ENCODE measurements around the gene ANKRD11. TPM values are rescaled to one million over a fixed set of nuclear protein-coding genes. Genes with fewer than 3 reads are reported as not detected.

The ANKRD11 gene
- total RNA-seq, 1 experiment from 2014 or later, result 99.4 TPM

GRCh38 chr16:89450537-89450936 is 39.8 kb downstream of the ANKRD11 start:
- Histone ChIP-seq H3K4me3 (ENCODE audit: low read depth in 2 of 2, low read length in 2 of 2) (no peak overlapping the region), H3K4me1 (ENCODE audit: control insufficient read depth, insufficient read depth, low read length) (peaks cover 45% of the 10 kb centered on the region), H3K9me3 (ENCODE audit: control insufficient read depth, insufficient read depth, low read depth, low read length) (no peaks in the 10 kb centered on the region), H3K27me3 (ENCODE audit: control insufficient read depth, insufficient read depth, low read length) (no peaks in the 10 kb centered on the region), H3K36me3 (ENCODE audit: control insufficient read depth, insufficient read depth, low read length) (no peaks in the 10 kb centered on the region), H3K27ac (ENCODE audit: low read length) (no peak overlapping the region)
- no peak for TF ChIP-seq SIN3A (IDR thresholded peaks at IDR 0.05; ENCODE audit: borderline replicate concordance, insufficient read depth, low read depth, low read length)
- no peak for TF ChIP-seq REST (IDR thresholded peaks at IDR 0.05; ENCODE audit: insufficient read depth in 1 of 2, low read depth in 2 of 2, low read length in 1 of 2)
- TF ChIP-seq TCF7L2 (IDR thresholded peaks at IDR 0.05; ENCODE audit: low read depth, low read length), result no peak
- TF ChIP-seq POLR2AphosphoS5 (IDR thresholded peaks at IDR 0.05; ENCODE audit: low read depth, low read length), result no peak
- no peak for TF ChIP-seq CTCF (IDR thresholded peaks at IDR 0.05)
- ChIA-PET POLR2A (no interaction called here), CTCF (interaction anchor here (0.6 kb wide), 1 partner anchor 51 kb away, joined by 3 read pairs; no protein-coding TSS in a partner anchor)
- in situ Hi-C loops (cut with HindIII; ENCODE audit: low pct_unique_long_range_greater_than_20kb, low sequenced_read_pairs) (no loop called here), intact Hi-C loops (cut with micrococcal nuclease; ENCODE audit: unreplicated experiment) (no loop called here)
- DNase-seq (ENCODE audit: low read depth, low spot score), result no peak
- no TSS peak for BruUV-seq (replicated peaks)
- no peak for ATAC-seq

DNA sequence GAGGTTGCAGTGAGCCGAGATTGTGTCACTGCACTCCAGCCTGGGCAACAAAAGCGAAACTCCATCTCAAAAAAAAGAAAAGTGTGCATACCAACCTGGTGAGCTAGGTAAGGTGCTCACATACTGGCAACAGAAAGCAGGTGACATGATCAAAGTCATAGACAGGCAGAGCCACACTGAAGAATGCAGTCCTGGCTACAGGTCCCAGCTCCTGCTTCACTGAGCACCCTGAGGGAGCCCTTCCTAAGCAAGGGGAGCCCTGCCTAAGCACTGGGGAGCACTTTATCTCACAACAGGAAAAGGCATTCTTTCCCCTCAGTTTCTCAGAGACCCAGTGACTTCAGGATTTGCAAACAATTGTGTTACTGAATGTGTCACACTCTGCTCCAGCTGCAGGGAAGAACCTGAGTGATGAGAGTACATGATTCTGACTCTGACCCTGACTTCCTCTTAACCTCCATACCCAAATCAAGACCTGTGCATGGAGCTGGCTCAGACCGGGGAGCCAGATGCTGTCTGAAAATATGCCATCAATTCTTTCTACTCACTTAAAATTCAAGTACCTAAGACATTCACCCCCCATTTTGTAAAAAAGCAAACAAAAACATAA is 40.5 kb downstream of the ANKRD11 start:
- Histone ChIP-seq H3K36me3 (ENCODE audit: control insufficient read depth, insufficient read depth, low read length) (no peaks in the 10 kb centered on the region), H3K27ac (ENCODE audit: low read length) (no peak overlapping the region), H3K27me3 (ENCODE audit: control insufficient read depth, insufficient read depth, low read length) (no peaks in the 10 kb centered on the region), H3K4me3 (ENCODE audit: low read depth in 2 of 2, low read length in 2 of 2) (no peak overlapping the region), H3K4me1 (ENCODE audit: control insufficient read depth, insufficient read depth, low read length) (peaks cover 50% of the 10 kb centered on the region), H3K9me3 (ENCODE audit: control insufficient read depth, insufficient read depth, low read depth, low read length) (no peaks in the 10 kb centered on the region)
- in situ Hi-C loops (cut with HindIII; ENCODE audit: low pct_unique_long_range_greater_than_20kb, low sequenced_read_pairs), result no loop called here
- intact Hi-C loops (cut with micrococcal nuclease; ENCODE audit: unreplicated experiment), result no loop called here
- TF ChIP-seq POLR2AphosphoS5 (IDR thresholded peaks at IDR 0.05; ENCODE audit: low read depth, low read length), result no peak
- no peak for TF ChIP-seq REST (IDR thresholded peaks at IDR 0.05; ENCODE audit: insufficient read depth in 1 of 2, low read depth in 2 of 2, low read length in 1 of 2)
- TF ChIP-seq SIN3A (IDR thresholded peaks at IDR 0.05; ENCODE audit: borderline replicate concordance, insufficient read depth, low read depth, low read length), result no peak
- no peak for TF ChIP-seq CTCF (IDR thresholded peaks at IDR 0.05)
- TF ChIP-seq TCF7L2 (IDR thresholded peaks at IDR 0.05; ENCODE audit: low read depth, low read length), result no peak
- no TSS peak for BruUV-seq (replicated peaks)
- no peak for DNase-seq (ENCODE audit: low read depth, low spot score)
- no peak for ATAC-seq
- ChIA-PET POLR2A (no interaction called here), CTCF (no interaction called here)

All from Panc1 (cell line).